ENCODE measurements around the gene USH2A. TPM values are rescaled to one million over a fixed set of nuclear protein-coding genes. Genes with fewer than 3 reads are reported as not detected.

USH2A gene
- total RNA-seq, 4 donors from 2014 or later, result under 0.01 to 2.0 (median 0.22) TPM; not detected in 1

GRCh38 chr1:215761446-215761845 is 661.8 kb downstream of the USH2A start:
- no peak for DNase-seq
- no peaks in the 10 kb centered on the region for H3K4me1 ChIP-seq
- no peak overlapping the region for H3K27ac ChIP-seq
- H3K4me3 ChIP-seq (replicated peaks in 1 of 3), result no peak overlapping the region
- no peaks in the 10 kb centered on the region for H3K27me3 ChIP-seq
- no peak for TF ChIP-seq CTCF (IDR thresholded peaks at IDR 0.05)
- TF ChIP-seq POLR2A (IDR thresholded peaks at IDR 0.05), result no peak
- no peaks in the 10 kb centered on the region for H3K9me3 ChIP-seq
- intact Hi-C loops (cut with DNase I), result no loop called here
- WGBS, 2 donors, result 93 to 94% methylated on average over 2 of the region's 2 CpGs
- no peaks in the 10 kb centered on the region for H3K36me3 ChIP-seq

GRCh38 chr1:215754112-215754511 is 669.1 kb downstream of the USH2A start:
- TF ChIP-seq CTCF (IDR thresholded peaks at IDR 0.05), result no peak
- no peak for TF ChIP-seq POLR2A (IDR thresholded peaks at IDR 0.05)

DNA sequence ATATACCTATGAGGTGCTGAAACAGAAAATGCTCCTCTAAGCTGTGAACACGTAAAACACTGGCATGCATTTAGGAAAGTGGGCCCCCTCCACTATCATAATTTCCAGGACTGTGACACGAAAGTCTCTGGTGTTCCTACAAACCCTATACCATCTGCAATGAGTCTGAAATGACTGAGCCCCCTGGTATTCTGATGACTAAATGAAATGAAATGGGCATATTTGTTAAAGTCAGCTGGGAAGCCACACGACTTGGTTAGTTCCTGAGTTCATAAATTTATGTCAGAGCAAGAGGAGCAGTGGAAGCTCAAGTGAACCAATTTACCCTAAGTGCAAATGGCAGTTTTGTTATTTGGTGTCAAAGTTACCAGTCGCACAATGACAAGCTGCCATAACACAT is 673.8 kb downstream of the USH2A start:
- Histone ChIP-seq H3K27ac (no peak overlapping the region), H3K4me3 (replicated peaks in 1 of 3) (no peak overlapping the region), H3K9me3 (no peaks in the 10 kb centered on the region), H3K36me3 (no peaks in the 10 kb centered on the region), H3K4me1 (no peaks in the 10 kb centered on the region), H3K27me3 (no peaks in the 10 kb centered on the region)
- DNase-seq, result no peak
- TF ChIP-seq CTCF (IDR thresholded peaks at IDR 0.05), result no peak
- no peak for TF ChIP-seq POLR2A (IDR thresholded peaks at IDR 0.05)
- intact Hi-C loops (cut with DNase I), result no loop called here
- 80% methylated on average over 4 of the region's 4 CpGs for WGBS, 2 donors

More at GRCh38 chr1:215754112-215754511, 669.1 kb downstream of the USH2A start:
- Histone ChIP-seq H3K4me3 (replicated peaks in 1 of 3) (no peak overlapping the region), H3K9me3 (no peaks in the 10 kb centered on the region), H3K4me1 (no peaks in the 10 kb centered on the region), H3K27me3 (no peaks in the 10 kb centered on the region), H3K27ac (no peak overlapping the region), H3K36me3 (no peaks in the 10 kb centered on the region)
- no peak for DNase-seq
- intact Hi-C loops (cut with DNase I), result no loop called here
- WGBS, 2 donors, result 87 to 89% methylated on average over 4 of the region's 4 CpGs

DNA sequence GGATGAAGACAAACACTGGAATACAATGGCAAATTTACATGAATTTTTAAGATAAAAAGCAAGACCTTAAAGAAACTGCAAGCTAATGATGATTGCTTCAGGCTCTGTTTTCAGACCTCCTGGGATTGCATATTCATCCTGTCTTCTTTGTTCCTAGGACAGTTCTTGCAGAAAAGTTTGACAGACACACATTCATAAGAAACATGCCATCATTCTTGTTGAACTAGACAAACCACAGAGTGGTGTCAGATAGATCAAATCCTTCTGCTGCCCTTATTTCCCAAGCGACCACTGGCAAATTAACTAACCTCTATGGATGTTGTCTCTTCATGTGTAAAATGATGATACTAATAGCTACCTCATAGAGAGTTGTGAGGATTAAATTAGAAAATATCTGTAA is 674.8 kb downstream of the USH2A start:
- Histone ChIP-seq H3K36me3 (no peaks in the 10 kb centered on the region), H3K4me3 (replicated peaks in 1 of 3) (no peak overlapping the region), H3K9me3 (no peaks in the 10 kb centered on the region), H3K4me1 (no peaks in the 10 kb centered on the region), H3K27ac (no peak overlapping the region), H3K27me3 (no peaks in the 10 kb centered on the region)
- DNase-seq, result no peak
- TF ChIP-seq CTCF (IDR thresholded peaks at IDR 0.05), result no peak
- no peak for TF ChIP-seq POLR2A (IDR thresholded peaks at IDR 0.05)
- intact Hi-C loops (cut with DNase I), result no loop called here
- 89 to 96% methylated on average over 1 of the region's 1 CpG for WGBS, 2 donors

DNA sequence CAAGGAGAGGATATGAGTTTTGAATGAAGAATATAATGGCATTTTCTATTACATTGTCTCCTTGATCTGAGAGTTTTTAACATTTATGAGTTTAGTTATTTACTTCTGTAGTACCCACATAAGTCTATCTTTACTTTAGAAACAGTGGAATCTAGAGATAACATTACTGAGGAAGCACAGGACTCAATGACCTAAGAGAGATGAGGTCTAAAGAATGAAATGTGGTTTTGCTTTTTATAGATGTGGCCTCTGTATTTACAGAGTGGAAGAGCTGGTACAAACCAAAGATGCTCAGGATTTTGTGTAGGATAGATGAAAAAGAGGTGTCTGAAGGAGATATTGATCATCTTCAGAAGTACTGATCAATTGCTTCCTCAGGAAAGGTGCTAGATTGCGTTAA is 678.8 kb downstream of the USH2A start:
- Histone ChIP-seq H3K9me3 (no peaks in the 10 kb centered on the region), H3K4me3 (replicated peaks in 1 of 3) (no peak overlapping the region), H3K4me1 (no peaks in the 10 kb centered on the region), H3K27ac (no peak overlapping the region), H3K36me3 (no peaks in the 10 kb centered on the region), H3K27me3 (no peaks in the 10 kb centered on the region)
- intact Hi-C loops (cut with DNase I), result no loop called here
- TF ChIP-seq POLR2A (IDR thresholded peaks at IDR 0.05), result no peak
- TF ChIP-seq CTCF (IDR thresholded peaks at IDR 0.05), result no peak
- WGBS, 2 donors, result 90 to 92% methylated on average over 1 of the region's 1 CpG
- DNase-seq, result no peak
